Hippocampal formation (tissue), 2 donors: Measurements from ENCODE around the gene OSGEPL1.
"Not testable (repeated sequence)": the region's sequence is repeated elsewhere in the genome, so short reads cannot be mapped to it uniquely, and the experiment has no call there.

Experiments
- DNase-seq, 2 donors: peaks; one replicate each; lab custom pipeline; 2025; lab: John Stamatoyannopoulos, UW

OSGEPL1 gene

DNA sequence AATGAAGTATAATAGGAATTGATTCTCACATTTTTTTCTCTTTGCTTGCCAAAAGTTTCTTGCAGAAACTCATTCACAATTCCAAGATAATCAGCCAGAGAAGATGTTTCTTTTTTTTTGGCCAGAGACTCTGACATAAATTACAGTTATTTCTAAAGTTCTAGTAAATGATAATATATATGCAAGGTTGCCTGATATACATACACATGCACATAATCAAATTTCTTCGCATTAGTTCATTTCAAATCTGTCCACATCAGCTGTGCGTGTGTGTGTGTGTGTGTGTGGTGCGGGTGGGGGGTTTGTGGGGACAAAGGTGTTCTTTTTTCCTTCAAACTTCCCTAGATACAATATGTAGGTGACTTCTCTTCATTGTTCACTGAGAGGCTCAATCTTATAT is 33.2 kb downstream of the OSGEPL1 start:
- no peak for DNase-seq

- no peak for DNase-seq
Observed at GRCh38 chr2:189726849-189727248, 35.7 kb downstream of the OSGEPL1 start.

GRCh38 chr2:189726271-189726670 is 36.3 kb downstream of the OSGEPL1 start:
- no peak for DNase-seq

GRCh38 chr2:189723192-189723591 is 39.4 kb downstream of the OSGEPL1 start:
- DNase-seq: no peak

DNA sequence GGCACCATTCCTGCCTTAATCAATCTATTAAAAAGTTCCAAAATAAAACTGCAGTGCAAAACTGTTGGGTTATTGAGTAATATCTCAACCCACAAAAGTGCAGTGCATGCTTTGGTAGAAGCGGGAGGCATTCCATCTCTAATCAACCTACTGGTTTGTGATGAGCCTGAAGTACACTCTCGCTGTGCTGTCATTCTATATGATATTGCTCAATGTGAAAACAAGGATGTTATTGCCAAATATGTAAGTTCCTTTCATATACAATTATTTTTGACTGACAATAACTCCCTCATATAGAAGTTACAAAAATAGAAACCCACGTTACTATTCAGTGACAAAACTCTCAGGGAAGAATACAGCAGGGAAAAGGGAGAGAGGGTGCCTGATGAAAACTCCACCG is 43.0 kb downstream of the OSGEPL1 start:
- no peak for DNase-seq

- not testable (repeated sequence) for DNase-seq
Observed at GRCh38 chr2:189717593-189717992, 45.0 kb downstream of the OSGEPL1 start.

- DNase-seq: no peak
Observed at GRCh38 chr2:189709501-189710221, 52.9 kb downstream of the OSGEPL1 start.

- no peak for DNase-seq
Observed at GRCh38 chr2:189702071-189702470, 60.5 kb downstream of the OSGEPL1 start.

DNA sequence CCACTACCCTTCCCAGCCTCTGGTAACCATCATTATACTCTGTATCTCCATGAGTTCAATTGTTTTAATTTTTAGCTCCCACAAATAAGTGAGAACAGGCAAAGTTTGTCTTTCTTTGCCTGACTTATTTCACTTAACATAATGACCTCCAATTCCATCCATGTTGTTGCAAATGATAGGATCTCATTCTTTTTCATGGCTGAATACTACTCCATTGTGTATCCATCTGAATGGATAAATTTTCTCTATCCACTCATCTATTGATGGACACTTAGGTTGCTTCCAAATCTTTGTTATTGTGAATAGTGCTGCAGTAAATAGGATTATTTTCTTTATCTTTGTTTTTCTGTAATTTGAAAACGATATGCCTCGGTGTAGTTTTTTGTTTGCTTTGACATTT is 61.9 kb downstream of the OSGEPL1 start:
- DNase-seq: no peak

GRCh38 chr2:189698020-189698887 is 64.3 kb downstream of the OSGEPL1 start:
- peak in 1 of 2 donors; percentile 60 for DNase-seq
